ENCODE results near the gene NCOR2. TPM values are rescaled to one million over a fixed set of nuclear protein-coding genes. Genes with fewer than 3 reads are reported as not detected.

NCOR2 gene
- total RNA-seq, 6 experiments from 2014 or later: 38.1 to 87.5 (median 45.0) TPM

- no peak for TF ChIP-seq CTCF (IDR thresholded peaks at IDR 0.05)
- TF ChIP-seq POLR2A (IDR thresholded peaks at IDR 0.05): no peak
- WGBS (ENCODE audit: insufficient coverage, low coverage, low lambda C conversion rate, missing lambda C conversion rate): 82% methylated on average over 7 of the region's 8 CpGs
- Histone ChIP-seq H3K36me3 (no peaks in the 10 kb centered on the region), H3K4me3 (no peak overlapping the region), H3K4me1 (peaks cover 0 to 6% (median 1%) of the 10 kb centered on the region in 4 donors), H3K27ac (no peak overlapping the region), H3K27me3 (no peaks in the 10 kb centered on the region), H3K9me3 (no peaks in the 10 kb centered on the region)
- DNase-seq: peak in 1 of 3 donors; percentile 9
- intact Hi-C loops (cut with DNase I): no loop called here
- ATAC-seq: no peak
Measured at GRCh38 chr12:124601706-124602105, 34.3 kb upstream of the NCOR2 start.

GRCh38 chr12:124599074-124599999 is 31.9 kb upstream of the NCOR2 start:
- ATAC-seq (peak in 1 of 4 donors; percentile 31), DNase-seq (no peak)
- Histone ChIP-seq H3K36me3 (no peaks in the 10 kb centered on the region), H3K4me1 (peaks cover 0 to 3% (median 0%) of the 10 kb centered on the region in 4 donors), H3K27me3 (no peaks in the 10 kb centered on the region), H3K9me3 (no peaks in the 10 kb centered on the region), H3K4me3 (no peak overlapping the region), H3K27ac (no peak overlapping the region)
- no peak for TF ChIP-seq CTCF (IDR thresholded peaks at IDR 0.05)
- TF ChIP-seq POLR2A (IDR thresholded peaks at IDR 0.05): no peak
- WGBS (ENCODE audit: insufficient coverage, low coverage, low lambda C conversion rate, missing lambda C conversion rate): 75% methylated on average over 9 of the region's 10 CpGs
- intact Hi-C loops (cut with DNase I): no loop called here

- WGBS (ENCODE audit: insufficient coverage, low coverage, low lambda C conversion rate, missing lambda C conversion rate): 23% methylated on average over 2 of the region's 2 CpGs
- no peaks in the 10 kb centered on the region for H3K27me3 ChIP-seq
- intact Hi-C loops (cut with DNase I): no loop called here
- peak in 1 of 4 donors; percentile 54 for ATAC-seq
- no peaks in the 10 kb centered on the region for H3K9me3 ChIP-seq
- H3K27ac ChIP-seq: no peak overlapping the region
- H3K36me3 ChIP-seq: no peaks in the 10 kb centered on the region
- no peak for DNase-seq
- no peak for TF ChIP-seq POLR2A (IDR thresholded peaks at IDR 0.05)
- no peak for TF ChIP-seq CTCF (IDR thresholded peaks at IDR 0.05)
- H3K4me3 ChIP-seq: no peak overlapping the region
- no peaks in the 10 kb centered on the region for H3K4me1 ChIP-seq
Measured at GRCh38 chr12:124597041-124597440, 29.6 kb upstream of the NCOR2 start.

- Histone ChIP-seq H3K27ac (no peak overlapping the region), H3K4me3 (no peak overlapping the region), H3K9me3 (no peaks in the 10 kb centered on the region), H3K27me3 (no peaks in the 10 kb centered on the region), H3K4me1 (no peaks in the 10 kb centered on the region), H3K36me3 (no peaks in the 10 kb centered on the region)
- 81% methylated on average over 4 of the region's 4 CpGs for WGBS (ENCODE audit: insufficient coverage, low coverage, low lambda C conversion rate, missing lambda C conversion rate)
- intact Hi-C loops (cut with DNase I): no loop called here
- ATAC-seq: no peak
- peak in 1 of 3 donors; percentile 9 for DNase-seq
- TF ChIP-seq CTCF (IDR thresholded peaks at IDR 0.05): no peak
- TF ChIP-seq POLR2A (IDR thresholded peaks at IDR 0.05): no peak
Measured at GRCh38 chr12:124595444-124595843, 28.0 kb upstream of the NCOR2 start.

Data from right lobe of liver (tissue), 6 donors.